ENCODE results near the gene ARHGAP44. TPM values are rescaled to one million over a fixed set of nuclear protein-coding genes. Genes with fewer than 3 reads are reported as not detected.

The ARHGAP44 gene
- total and polyA plus RNA-seq, 2 of the 4 experiments (the other 2 are of a cell fraction), result 0.54 to 1.0 TPM

DNA sequence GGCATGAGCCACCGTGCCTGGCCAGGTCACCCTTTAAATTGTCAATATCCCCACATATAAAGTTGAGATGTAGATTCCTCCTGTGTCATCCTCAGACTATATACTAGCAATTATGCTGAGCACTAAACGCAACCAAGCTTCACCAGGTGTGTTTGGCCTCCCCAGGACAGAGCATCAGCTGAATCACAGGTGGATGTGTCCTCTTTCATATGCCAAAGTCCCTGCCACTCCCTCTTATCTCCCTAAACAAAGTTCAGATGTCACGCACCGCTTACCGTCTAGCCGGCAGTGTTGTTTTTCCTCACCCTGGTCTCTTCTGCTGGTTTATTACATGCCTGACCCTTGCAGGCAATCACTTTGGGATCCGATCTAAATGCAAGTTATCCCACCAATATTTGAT, 43.8 kb upstream of the ARHGAP44 start:
- ChIA-PET CTCF (no interaction called here), POLR2A (ENCODE audit: unreplicated experiment) (no interaction called here)
- H3K4me1 ChIP-seq (ENCODE audit: control insufficient read depth, insufficient read depth, low read length), result peaks cover 11% of the 10 kb centered on the region
- H3K9me3 ChIP-seq (ENCODE audit: control insufficient read depth, insufficient read depth, low read length), result no peaks in the 10 kb centered on the region
- DNase-seq (no peak), ATAC-seq (ENCODE audit: low read depth) (no peak)
- peaks cover 0 to 7% of the 10 kb centered on the region in 2 experiments; a peak in 1 of 4 replicates for H3K79me1 ChIP-seq (ENCODE audit: low read depth in 1 of 2, low read length in 2 of 2)
- WGBS, 2 experiments (ENCODE audit: extremely low coverage in 2 of 2, insufficient read length in 1 of 2), result no CpG with 5 or more reads among the region's 7 CpGs
- dilution Hi-C loops (cut with HindIII; ENCODE audit: low sequenced_read_pairs, unreplicated experiment) (no loop called here), in situ Hi-C loops (cut with MboI; ENCODE audit: low sequenced_read_pairs) (no loop called here), intact Hi-C loops (cut with micrococcal nuclease) (no loop called here)
- H3K4me3 ChIP-seq (ENCODE audit: insufficient read depth, low read depth, low read length), result no peak overlapping the region
- H2BK120ac ChIP-seq (ENCODE audit: low read depth, low read length), result no peak overlapping the region
- TF ChIP-seq SMC3 (IDR thresholded peaks at IDR 0.05; ENCODE audit: low read depth, low read length), result no peak
- no peak for TF ChIP-seq NFE2L2 (IDR thresholded peaks at IDR 0.05; ENCODE audit: low read depth, low read length)
- TF ChIP-seq RFX5 (IDR thresholded peaks at IDR 0.05; ENCODE audit: low read depth, low read length), result no peak
- TF ChIP-seq, protein P1, sequence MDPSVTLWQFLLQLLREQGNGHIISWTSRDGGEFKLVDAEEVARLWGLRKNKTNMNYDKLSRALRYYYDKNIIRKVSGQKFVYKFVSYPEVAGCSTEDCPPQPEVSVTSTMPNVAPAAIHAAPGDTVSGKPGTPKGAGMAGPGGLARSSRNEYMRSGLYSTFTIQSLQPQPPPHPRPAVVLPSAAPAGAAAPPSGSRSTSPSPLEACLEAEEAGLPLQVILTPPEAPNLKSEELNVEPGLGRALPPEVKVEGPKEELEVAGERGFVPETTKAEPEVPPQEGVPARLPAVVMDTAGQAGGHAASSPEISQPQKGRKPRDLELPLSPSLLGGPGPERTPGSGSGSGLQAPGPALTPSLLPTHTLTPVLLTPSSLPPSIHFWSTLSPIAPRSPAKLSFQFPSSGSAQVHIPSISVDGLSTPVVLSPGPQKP (IDR thresholded peaks at IDR 0.05; ENCODE audit: borderline replicate concordance, low read depth, low read length), result no peak
- no peak overlapping the region for H3K14ac ChIP-seq (replicated peaks; ENCODE audit: low read depth, low read length)
- no peak overlapping the region for H4K91ac ChIP-seq (ENCODE audit: insufficient read depth, low read depth, low read length)
- no peak overlapping the region for H3K9ac ChIP-seq (ENCODE audit: low read depth, low read length)
- BruUV-seq (replicated peaks), result no TSS peak
- no peak overlapping the region for H2AK9ac ChIP-seq (replicated peaks; ENCODE audit: low read depth, low read length, poor library complexity)
- H3K18ac ChIP-seq (ENCODE audit: low read depth, low read length), result no peak overlapping the region
- peaks cover 8% of the 10 kb centered on the region for H3K9me1 ChIP-seq (ENCODE audit: insufficient read depth, low read length)
- H3K27me3 ChIP-seq (ENCODE audit: control insufficient read depth, insufficient read depth, low read length), result no peaks in the 10 kb centered on the region
- no peak overlapping the region for H4K5ac ChIP-seq (ENCODE audit: low read depth, low read length)
- no peak overlapping the region for H4K8ac ChIP-seq (ENCODE audit: low read depth in 2 of 2, low read length in 2 of 2)
- H3K4ac ChIP-seq (ENCODE audit: low read depth, low read length), result no peak overlapping the region
- no peak overlapping the region for H3K4me2 ChIP-seq (ENCODE audit: low read depth, low read length)
- no peak overlapping the region for H2BK5ac ChIP-seq (ENCODE audit: low read depth, low read length, poor library complexity, severe bottlenecking)
- H2AFZ ChIP-seq (replicated peaks; ENCODE audit: low read length, poor library complexity), result no peak overlapping the region
- H2BK15ac ChIP-seq (ENCODE audit: low read depth, low read length), result no peak overlapping the region
- H4K20me1 ChIP-seq (ENCODE audit: insufficient read depth, low read length), result no peaks in the 10 kb centered on the region
- peaks cover 12% of the 10 kb centered on the region for H3K36me3 ChIP-seq (ENCODE audit: control insufficient read depth, insufficient read depth, low read length)
- no peak overlapping the region for H3K56ac ChIP-seq (ENCODE audit: extremely low read depth, insufficient read depth, low read length)
- H2AK5ac ChIP-seq (ENCODE audit: low read depth, low read length), result no peak overlapping the region
- no peak overlapping the region for H3K27ac ChIP-seq (ENCODE audit: insufficient read depth, low read length)
- no peak overlapping the region for H2BK20ac ChIP-seq (ENCODE audit: low read depth, low read length)
- H3K23ac ChIP-seq (ENCODE audit: low read depth, low read length), result no peak overlapping the region

Data from IMR-90 (cell line).